PFSK-1 (cell line): ENCODE results near the gene KRTAP4-9.
"Not testable (repeated sequence)": the region's sequence is repeated elsewhere in the genome, so short reads cannot be mapped to it uniquely, and the experiment has no call there.

Experiments used
- FOXP2 ChIP-seq: optimal IDR thresholded peaks from 2 replicates; pipeline ENCODE3; 2011; ENCODE audit warnings: borderline replicate concordance, control low read depth, inconsistent platforms; ENCODE audit not compliant: insufficient read depth; ENCODE audit errors: extremely low read length, extremely low read depth
- POLR2AphosphoS5 ChIP-seq: IDR thresholded peaks from 2 replicates; pipeline ENCODE4 v1.6.1; 2012; ENCODE audit warnings: low read depth, mild to moderate bottlenecking, control low read depth, low read length, moderate library complexity
- REST ChIP-seq, 2 experiments: IDR thresholded peaks; 2 replicates each; pipeline versions ENCODE4 v1.6.1 to v1.8.0; 2011 to 2012; ENCODE audit warnings: low read depth in 2 of 2, low read length in 2 of 2, control low read depth in 1 of 2, inconsistent platforms in 1 of 2, mild to moderate bottlenecking in 1 of 2, moderate library complexity in 1 of 2; ENCODE audit not compliant: insufficient read depth in 1 of 2
- SIN3A ChIP-seq: IDR thresholded peaks from 2 replicates; pipeline ENCODE4 v1.6.1; 2012; ENCODE audit warnings: mild to moderate bottlenecking, low read length, moderate library complexity, borderline replicate concordance; ENCODE audit not compliant: insufficient read depth
- TAF1 ChIP-seq: IDR thresholded peaks from 2 replicates; pipeline ENCODE4 v1.6.1; 2012; ENCODE audit warnings: low read length, control low read depth, borderline replicate concordance; ENCODE audit not compliant: insufficient read depth

Gene KRTAP4-9

GRCh38 chr17:41111151-41111885 lies 6.1 kb downstream of the KRTAP4-9 start:
- TF ChIP-seq POLR2AphosphoS5, result no peak

- TF ChIP-seq POLR2AphosphoS5 (no peak), SIN3A (no peak), REST (IDR thresholded peaks at IDR 0.05; ENCODE audit: insufficient read depth in 1 of 2, low read depth in 2 of 2, low read length in 2 of 2) (no peak), TAF1 (no peak), FOXP2 (no peak)
Measured at GRCh38 chr17:41116297-41116696, 11.1 kb downstream of the KRTAP4-9 start.

- not testable (repeated sequence) for TF ChIP-seq REST (IDR thresholded peaks at IDR 0.05; ENCODE audit: insufficient read depth in 1 of 2, low read depth in 2 of 2, low read length in 2 of 2); POLR2AphosphoS5; FOXP2
Measured at GRCh38 chr17:41117846-41118386, 12.7 kb downstream of the KRTAP4-9 start, which contains the start of gene KRTAP4-11. KRTAP4-11 (minus strand) TSS chr17:41118373; CDS start chr17:41118315, 58 bp downstream.

GRCh38 chr17:41118721-41119120 lies 13.5 kb downstream of the KRTAP4-9 start:
- TF ChIP-seq FOXP2 (no peak), TAF1 (no peak), POLR2AphosphoS5 (no peak), REST (IDR thresholded peaks at IDR 0.05; ENCODE audit: insufficient read depth in 1 of 2, low read depth in 2 of 2, low read length in 2 of 2) (no peak), SIN3A (no peak)

- TF ChIP-seq SIN3A, result no peak
- no peak for TF ChIP-seq FOXP2
- no peak for TF ChIP-seq POLR2AphosphoS5
- no peak for TF ChIP-seq REST (IDR thresholded peaks at IDR 0.05; ENCODE audit: insufficient read depth in 1 of 2, low read depth in 2 of 2, low read length in 2 of 2)
Measured at GRCh38 chr17:41121742-41122141, 16.6 kb downstream of the KRTAP4-9 start.
